ENCODE results near the gene FNIP2.

- TF ChIP-seq CTCF (IDR thresholded peaks at IDR 0.05; ENCODE audit: borderline replicate concordance, extremely low read depth, low read length, poor library complexity, severe bottlenecking) (no peak), EZH2 (IDR thresholded peaks at IDR 0.05; ENCODE audit: borderline replicate concordance, low read depth, low read length, severe bottlenecking) (no peak)
Observed at GRCh38 chr4:158728236-158728635, 40.6 kb upstream of the FNIP2 start.
